Measurements from ENCODE around the gene NAT16. TPM values are rescaled to one million over a fixed set of nuclear protein-coding genes. Genes with fewer than 3 reads are reported as not detected.
"Not testable (repeated sequence)": the region's sequence is repeated elsewhere in the genome, so short reads cannot be mapped to it uniquely, and the experiment has no call there.

The NAT16 gene
- total RNA-seq, 6 experiments from 2014 or later, result not detected

DNA sequence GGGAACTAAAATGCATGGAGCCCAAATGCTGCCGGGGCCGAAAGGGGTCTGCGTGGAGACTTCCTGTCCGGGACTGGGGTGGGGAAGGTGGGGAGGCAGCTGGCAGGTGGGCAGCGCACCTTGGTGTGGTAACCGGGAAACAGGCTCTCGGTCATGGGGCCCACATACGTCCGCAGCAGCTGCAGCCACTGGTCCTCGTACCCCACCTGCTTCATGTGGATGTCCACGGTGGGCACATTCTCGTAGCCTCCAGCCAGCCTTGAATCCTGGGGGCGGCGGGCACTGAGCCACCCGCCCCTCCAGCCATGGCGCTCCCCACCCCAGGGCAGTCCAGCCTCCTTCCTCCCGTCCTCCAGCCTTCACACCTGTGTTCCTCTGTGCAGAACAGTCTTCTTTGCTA lies 27.4 kb upstream of the NAT16 start:
- Mint-ChIP-seq H3K9me3 (no peaks in the 10 kb centered on the region), H3K27me3 (ENCODE audit: insufficient read depth) (no peaks in the 10 kb centered on the region; the same call in 1 of the 2 replicates), H3K4me1 (ENCODE audit: low read depth) (no peaks in the 10 kb centered on the region), H3K36me3 (ENCODE audit: low read depth) (peaks cover 4% of the 10 kb centered on the region; the same call in 1 of the 2 replicates), H3K27ac (no peak overlapping the region), H3K4me3 (no peak overlapping the region)
- TF ChIP-seq, protein P1, sequence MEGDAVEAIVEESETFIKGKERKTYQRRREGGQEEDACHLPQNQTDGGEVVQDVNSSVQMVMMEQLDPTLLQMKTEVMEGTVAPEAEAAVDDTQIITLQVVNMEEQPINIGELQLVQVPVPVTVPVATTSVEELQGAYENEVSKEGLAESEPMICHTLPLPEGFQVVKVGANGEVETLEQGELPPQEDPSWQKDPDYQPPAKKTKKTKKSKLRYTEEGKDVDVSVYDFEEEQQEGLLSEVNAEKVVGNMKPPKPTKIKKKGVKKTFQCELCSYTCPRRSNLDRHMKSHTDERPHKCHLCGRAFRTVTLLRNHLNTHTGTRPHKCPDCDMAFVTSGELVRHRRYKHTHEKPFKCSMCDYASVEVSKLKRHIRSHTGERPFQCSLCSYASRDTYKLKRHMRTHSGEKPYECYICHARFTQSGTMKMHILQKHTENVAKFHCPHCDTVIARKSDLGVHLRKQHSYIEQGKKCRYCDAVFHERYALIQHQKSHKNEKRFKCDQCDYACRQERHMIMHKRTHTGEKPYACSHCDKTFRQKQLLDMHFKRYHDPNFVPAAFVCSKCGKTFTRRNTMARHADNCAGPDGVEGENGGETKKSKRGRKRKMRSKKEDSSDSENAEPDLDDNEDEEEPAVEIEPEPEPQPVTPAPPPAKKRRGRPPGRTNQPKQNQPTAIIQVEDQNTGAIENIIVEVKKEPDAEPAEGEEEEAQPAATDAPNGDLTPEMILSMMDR (IDR thresholded peaks at IDR 0.05), result no peak
- DNase-seq, result no peak

DNA sequence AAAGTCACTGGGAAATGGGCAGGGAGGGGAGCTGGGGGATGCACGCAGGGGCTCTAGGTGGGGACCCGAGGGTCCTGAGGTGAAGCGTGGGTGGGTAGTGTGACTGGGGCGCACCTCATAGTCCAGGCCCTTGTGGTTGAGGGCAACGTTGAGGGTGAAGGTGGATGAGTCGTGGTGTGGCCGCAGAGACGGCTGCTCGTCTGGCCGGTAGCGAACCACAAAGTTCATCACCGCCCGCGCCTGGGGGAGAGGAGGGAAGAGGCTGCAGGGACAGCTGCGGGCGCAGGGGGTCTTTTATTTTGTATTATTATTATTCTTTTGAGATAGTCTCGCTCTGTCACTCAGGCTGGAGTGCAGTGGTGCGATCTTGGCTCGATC lies 26.6 kb upstream of the NAT16 start:
- Mint-ChIP-seq H3K27ac (no peak overlapping the region), H3K9me3 (no peaks in the 10 kb centered on the region), H3K27me3 (ENCODE audit: insufficient read depth) (peaks cover 4% of the 10 kb centered on the region), H3K4me1 (ENCODE audit: low read depth) (no peaks in the 10 kb centered on the region), H3K36me3 (ENCODE audit: low read depth) (peaks cover 4% of the 10 kb centered on the region; the same call in 1 of the 2 replicates), H3K4me3 (no peak overlapping the region)
- DNase-seq, result no peak
- TF ChIP-seq, protein P1 (IDR thresholded peaks at IDR 0.05), result no peak

DNA sequence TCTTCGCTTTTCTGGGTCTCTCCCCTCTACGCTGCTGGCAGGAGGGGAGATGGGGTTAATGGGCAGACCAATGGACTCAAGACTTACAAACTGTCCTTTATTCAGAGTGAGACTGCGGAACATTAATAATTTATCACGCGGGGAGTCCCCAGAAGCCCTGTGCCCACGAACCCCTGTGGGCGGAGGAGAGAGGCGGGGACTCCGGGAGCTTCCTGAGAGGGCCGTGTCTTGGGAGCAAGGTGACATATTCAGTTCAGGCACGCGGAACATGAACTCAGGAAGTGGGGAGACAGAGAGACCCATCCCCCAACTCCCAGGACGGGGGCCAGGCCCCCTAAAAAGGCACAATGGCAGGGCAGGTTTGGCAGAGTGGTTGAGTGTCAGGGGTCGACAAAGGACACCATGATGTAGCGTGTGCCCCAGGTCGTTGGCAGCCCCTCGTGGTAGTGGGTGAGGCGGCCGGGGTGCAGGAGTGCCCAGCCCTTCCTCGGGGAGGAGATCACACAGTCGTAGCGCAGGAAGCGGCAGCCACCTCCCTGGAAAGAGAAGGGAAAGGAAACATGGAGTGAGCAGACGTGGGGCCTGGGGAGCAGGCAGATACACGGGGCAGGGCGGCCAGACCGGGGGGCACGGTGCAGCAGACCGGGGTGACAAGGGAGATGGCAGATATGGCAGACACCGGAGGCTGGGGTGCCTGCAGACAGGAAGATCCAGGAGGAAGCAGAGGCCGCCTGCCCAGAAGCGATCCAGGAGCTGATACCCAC lies 26.0 kb upstream of the NAT16 start:
- H3K9me3 Mint-ChIP-seq, result no peaks in the 10 kb centered on the region
- H3K4me3 Mint-ChIP-seq, result no peak overlapping the region
- peaks cover 4% of the 10 kb centered on the region; the same call in 1 of the 2 replicates for H3K36me3 Mint-ChIP-seq (ENCODE audit: low read depth)
- no peak for DNase-seq
- TF ChIP-seq, protein P1 (IDR thresholded peaks at IDR 0.05), result no peak
- H3K27me3 Mint-ChIP-seq (ENCODE audit: insufficient read depth), result peaks cover 7% of the 10 kb centered on the region
- H3K27ac Mint-ChIP-seq, result no peak overlapping the region
- H3K4me1 Mint-ChIP-seq (ENCODE audit: low read depth), result no peaks in the 10 kb centered on the region

DNA sequence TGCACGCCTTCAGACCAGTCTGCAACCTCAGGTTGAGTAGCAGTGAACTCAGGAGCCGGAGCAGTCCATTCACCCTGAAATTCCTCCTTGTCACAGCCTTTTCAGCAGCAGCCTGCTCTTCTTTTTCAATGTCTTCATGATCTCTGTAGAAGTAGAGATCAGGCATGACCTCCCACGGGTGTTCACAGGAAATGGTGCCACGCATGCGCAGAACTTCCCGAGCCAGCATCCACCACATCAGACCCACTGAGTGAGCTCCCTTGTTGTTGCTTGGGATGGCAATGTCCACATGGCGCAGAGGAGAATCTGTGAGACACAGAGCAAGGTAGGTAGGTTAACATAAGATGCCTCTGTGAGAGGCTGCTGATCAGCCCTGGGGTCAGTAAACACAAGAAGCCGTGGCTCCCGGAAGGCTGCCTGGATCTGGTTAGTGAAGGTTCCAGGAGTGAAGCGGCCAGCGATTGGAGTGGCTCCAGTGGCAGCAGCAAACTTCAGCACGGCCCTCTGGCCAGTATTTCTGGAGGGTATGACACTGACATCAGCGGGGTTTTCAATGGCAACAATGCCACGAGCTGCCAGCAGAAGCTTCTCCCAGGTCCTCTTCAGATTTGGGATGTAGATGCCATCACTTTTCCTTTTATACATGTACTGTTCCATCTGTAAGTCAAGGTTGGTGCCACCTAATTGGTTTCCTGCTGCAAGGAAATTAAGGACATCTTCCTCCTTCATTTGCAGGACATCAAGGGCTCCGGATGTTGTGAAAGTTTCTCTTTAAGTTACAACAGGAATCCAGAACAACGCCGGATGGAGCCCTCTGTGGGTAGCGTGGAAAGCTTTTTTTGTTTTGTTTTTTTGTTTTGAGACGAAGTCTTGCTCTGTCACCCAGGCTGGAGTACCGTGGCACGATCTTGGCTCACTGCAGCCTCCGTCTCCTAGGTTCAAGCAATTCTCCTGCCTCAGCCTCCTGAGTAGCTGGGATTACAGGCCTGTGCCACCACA lies 23.9 kb upstream of the NAT16 start:
- not testable (repeated sequence) for H3K27ac Mint-ChIP-seq; H3K36me3 Mint-ChIP-seq (ENCODE audit: low read depth); DNase-seq; H3K9me3 Mint-ChIP-seq; H3K4me1 Mint-ChIP-seq (ENCODE audit: low read depth); H3K4me3 Mint-ChIP-seq
- H3K27me3 Mint-ChIP-seq (ENCODE audit: insufficient read depth), result peaks cover 18% of the 10 kb centered on the region

DNA sequence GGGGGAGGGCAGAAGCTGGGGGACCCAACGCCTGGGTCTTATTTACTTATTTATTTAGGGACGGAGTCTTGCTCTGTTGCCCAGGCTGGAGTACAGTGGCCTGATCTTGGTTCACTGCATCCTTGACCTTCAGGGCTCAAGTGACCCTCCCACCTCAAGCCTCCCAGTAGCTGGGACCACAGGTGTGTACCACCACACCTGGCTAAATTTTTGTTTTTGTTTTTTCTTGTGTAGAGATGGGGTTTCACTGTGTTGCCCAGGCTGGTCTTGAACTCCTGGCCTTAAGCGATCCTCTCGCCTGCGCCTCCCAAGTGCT lies 22.5 kb upstream of the NAT16 start:
- H3K27me3 Mint-ChIP-seq (ENCODE audit: insufficient read depth), result peaks cover 18% of the 10 kb centered on the region
- H3K4me1 Mint-ChIP-seq (ENCODE audit: low read depth), result no peaks in the 10 kb centered on the region
- no peak overlapping the region for H3K27ac Mint-ChIP-seq
- no peak overlapping the region for H3K4me3 Mint-ChIP-seq
- TF ChIP-seq, protein P1 (IDR thresholded peaks at IDR 0.05), result no peak
- DNase-seq, result no peak
- no peaks in the 10 kb centered on the region for H3K9me3 Mint-ChIP-seq
- no peaks in the 10 kb centered on the region for H3K36me3 Mint-ChIP-seq (ENCODE audit: low read depth)

Measured in HFFc6 (cell line).